SU-DHL-6 (cell line): ENCODE results near the gene CNN2.

ENCODE experiments used
- H2AFZ ChIP-seq: fragments of 200-600 bp; sonication (generic); 2 replicates; pipeline ENCODE4 v1.6.1; 2014; ENCODE audit warnings: low read depth, mild to moderate bottlenecking, moderate library complexity, mixed read lengths, antibody characterized with exemption, low read length; ENCODE audit not compliant: severe bottlenecking
- H3F3A ChIP-seq: fragments of 200-600 bp; shearing (Covaris generic); 2 replicates; pipeline ENCODE4 v1.6.0; 2016; ENCODE audit warnings: antibody characterized with exemption, mild to moderate bottlenecking; ENCODE audit not compliant: insufficient read depth
- H3K27ac ChIP-seq: fragments of 200-600 bp; sonication (generic); 2 replicates; pipeline ENCODE4 v1.5.1; 2016; ENCODE audit warnings: low read depth, mild to moderate bottlenecking, low read length, moderate library complexity, mixed read lengths
- H3K27me3 ChIP-seq: fragments of 200-600 bp; sonication (generic), shearing (Covaris generic); 2 replicates; pipeline ENCODE4 v1.6.0; 2014; ENCODE audit warnings: mild to moderate bottlenecking, low read length
- H3K36me3 ChIP-seq: fragments of 200-600 bp; sonication (generic); 2 replicates; pipeline ENCODE4 v1.6.1; 2014; ENCODE audit warnings: mild to moderate bottlenecking, low read length, mixed read lengths
- H3K4me2 ChIP-seq: fragments of 300-600, 200-600 bp; shearing (Covaris generic), sonication (generic); 2 replicates; pipeline ENCODE4 v1.6.0; 2014; ENCODE audit warnings: low read length, low read depth, mild to moderate bottlenecking; ENCODE audit not compliant: poor library complexity, severe bottlenecking
- H3K4me3 ChIP-seq: fragments of 200-600 bp; sonication (generic); 2 replicates; pipeline ENCODE4 v1.5.1; 2014; ENCODE audit warnings: antibody characterized with exemption, low read length, mild to moderate bottlenecking, mixed read lengths; ENCODE audit not compliant: insufficient read depth, poor library complexity, severe bottlenecking
- H3K79me2 ChIP-seq: fragments of 200-600 bp; sonication (generic); 2 replicates; pipeline ENCODE4 v1.6.1; 2014; ENCODE audit warnings: mild to moderate bottlenecking, low read length, moderate library complexity; ENCODE audit not compliant: insufficient read depth
- H3K9ac ChIP-seq: fragments of 200-600 bp; sonication (generic); 2 replicates; pipeline ENCODE4 v1.7.0; 2014; ENCODE audit warnings: mild to moderate bottlenecking, low read length
- H3K9me2 ChIP-seq: fragments of 200-600 bp; sonication (generic); replicated peaks from 2 replicates; pipeline ENCODE4 v1.6.1; 2014; ENCODE audit warnings: low read length; ENCODE audit not compliant: insufficient read depth
- H3K9me3 ChIP-seq: fragments of 200-600 bp; sonication (generic); 2 replicates; pipeline ENCODE4 v1.6.1; 2014; ENCODE audit warnings: low read length, mixed read lengths; ENCODE audit not compliant: insufficient read depth
- H4K20me1 ChIP-seq: fragments of 200-600 bp; sonication (generic); 2 replicates; pipeline ENCODE4 v1.6.1; 2014; ENCODE audit warnings: low read depth, mild to moderate bottlenecking, antibody characterized with exemption, low read length, moderate library complexity, mixed read lengths
- CTCF ChIP-seq: fragments of 200-600 bp; sonication (generic); IDR thresholded peaks from one replicate; pipeline ENCODE4 v1.5.1; 2017; ENCODE audit warnings: antibody characterized with exemption, mild to moderate bottlenecking, low read length, moderate library complexity; ENCODE audit not compliant: insufficient read depth, poor library complexity, severe bottlenecking
- EZH2phosphoT487 ChIP-seq: fragments of 200-600 bp; sonication (generic), shearing (Covaris generic); conservative IDR thresholded peaks from 2 replicates; pipeline ENCODE4 v1.6.1; 2018; ENCODE audit warnings: mild to moderate bottlenecking, antibody characterized with exemption, low read length, moderate library complexity, mixed read lengths

CNN2 gene

DNA sequence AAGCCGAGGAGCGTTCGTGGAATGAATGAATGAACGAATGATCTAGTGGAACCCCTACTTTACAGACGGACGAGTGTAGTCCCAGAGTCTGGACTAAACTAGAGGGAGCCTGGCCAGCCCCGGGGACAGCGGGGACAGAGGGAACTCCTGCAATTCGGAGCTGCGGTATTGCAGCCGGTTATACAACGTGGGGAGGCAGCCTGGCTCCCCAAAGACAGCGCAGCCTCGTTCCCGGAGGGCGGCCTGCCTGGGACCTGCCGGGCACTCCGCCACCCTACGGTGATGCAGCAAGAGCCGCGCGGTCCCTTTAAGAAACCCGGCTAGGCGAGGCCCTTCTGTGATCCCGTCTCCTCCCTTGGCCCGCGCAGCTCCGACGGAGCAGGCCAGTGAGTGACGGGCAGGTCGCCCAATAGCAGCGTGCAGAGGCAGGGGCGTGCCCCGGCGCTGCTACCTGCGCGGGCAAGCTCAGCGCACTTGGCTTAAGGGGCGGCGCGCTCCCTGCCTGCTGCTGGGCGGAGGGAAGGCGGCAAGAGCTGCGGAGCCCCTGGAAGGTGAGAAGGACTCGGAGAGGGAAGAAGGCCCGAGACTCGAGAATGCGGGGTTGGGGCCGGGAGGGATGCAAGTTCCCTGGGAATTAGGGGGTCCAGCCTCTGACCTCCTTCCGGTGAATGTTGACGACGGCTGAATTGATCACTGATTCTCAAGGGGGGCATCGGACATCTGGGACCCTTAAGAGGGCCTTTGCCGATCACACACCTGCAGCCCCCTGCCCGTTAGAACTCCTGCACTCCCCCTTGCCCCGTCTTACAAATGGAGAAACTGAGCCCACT is 13.5 kb downstream of the CNN2 start, which contains the start of gene ABCA7:
Gene ABCA7, plus strand, starts transcription at position 462 of the 830 bp plus-strand sequence. CDS start 1,255 bp downstream, outside the sequence.
- Histone ChIP-seq H3K4me3 (peak within 1 kb of the TSS; percentile 93), H3K27me3 (no peaks in the 10 kb centered on the region), H4K20me1 (no peaks in the 10 kb centered on the region), H3K27ac (peak within 1 kb of the TSS; percentile 95), H3K9ac (peak within 1 kb of the TSS; percentile 82), H2AFZ (peak within 1 kb of the TSS; percentile 25), H3K9me2 (no peaks in the 10 kb centered on the region), H3K79me2 (peaks cover 13% of the 10 kb centered on the region), H3K4me2 (peak within 1 kb of the TSS; percentile 83), H3F3A (peaks cover 36% of the 10 kb centered on the region), H3K9me3 (no peaks in the 10 kb centered on the region), H3K36me3 (peaks cover 7% of the 10 kb centered on the region)
- no peak for TF ChIP-seq EZH2phosphoT487
- no peak for TF ChIP-seq CTCF

DNA sequence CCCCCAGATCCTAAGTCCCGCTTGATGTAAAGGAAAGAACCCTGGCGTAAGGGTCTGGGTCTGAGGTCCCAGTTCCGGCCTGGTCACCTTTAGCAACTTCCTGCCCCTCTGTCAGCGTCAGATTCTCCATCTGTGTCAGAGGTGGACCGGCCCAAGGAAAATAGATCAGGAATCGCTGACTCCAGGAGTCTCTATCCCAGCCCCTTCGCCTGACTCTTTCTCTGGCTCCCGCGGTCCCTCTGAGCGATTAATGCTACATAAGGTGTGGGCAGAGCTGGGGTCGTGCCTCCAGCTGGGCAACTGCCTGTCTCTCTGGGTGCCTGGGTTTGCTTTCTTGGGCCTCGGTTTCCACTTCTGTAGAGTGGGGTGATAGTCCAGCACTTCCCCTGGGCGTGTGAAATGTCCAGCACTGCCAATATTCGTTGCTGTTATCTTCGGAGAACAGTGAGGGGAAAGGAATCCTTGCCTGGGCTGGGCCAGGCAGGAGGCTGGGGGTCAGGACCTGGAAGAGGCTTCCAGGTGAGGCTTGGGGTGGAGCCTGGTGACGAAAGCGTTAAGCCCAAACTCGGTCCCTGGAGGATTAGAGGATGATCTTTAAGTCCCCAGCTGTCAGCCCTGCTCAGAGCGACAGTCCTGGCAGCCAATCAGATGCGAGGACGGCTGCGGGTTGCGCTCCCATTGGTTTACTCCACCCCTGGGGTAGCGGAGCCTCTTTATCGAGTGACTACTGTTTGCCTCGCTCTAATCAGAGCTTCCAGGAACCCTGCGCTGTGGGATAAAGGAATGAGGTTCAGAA is 14.3 kb downstream of the CNN2 start:
- H3K36me3 ChIP-seq: peaks cover 10% of the 10 kb centered on the region
- H3K79me2 ChIP-seq: peaks cover 13% of the 10 kb centered on the region
- peak overlapping the region; percentile 83 for H3K4me2 ChIP-seq
- H3K27ac ChIP-seq: peak overlapping the region; percentile 80
- TF ChIP-seq CTCF: no peak
- TF ChIP-seq EZH2phosphoT487: no peak
- H3K27me3 ChIP-seq: no peaks in the 10 kb centered on the region
- peaks cover 36% of the 10 kb centered on the region for H3F3A ChIP-seq
- no peaks in the 10 kb centered on the region for H3K9me2 ChIP-seq
- H2AFZ ChIP-seq: peak overlapping the region; percentile 25
- H4K20me1 ChIP-seq: no peaks in the 10 kb centered on the region
- no peaks in the 10 kb centered on the region for H3K9me3 ChIP-seq
- peak overlapping the region; percentile 82 for H3K9ac ChIP-seq
- peak overlapping the region; percentile 93 for H3K4me3 ChIP-seq

DNA sequence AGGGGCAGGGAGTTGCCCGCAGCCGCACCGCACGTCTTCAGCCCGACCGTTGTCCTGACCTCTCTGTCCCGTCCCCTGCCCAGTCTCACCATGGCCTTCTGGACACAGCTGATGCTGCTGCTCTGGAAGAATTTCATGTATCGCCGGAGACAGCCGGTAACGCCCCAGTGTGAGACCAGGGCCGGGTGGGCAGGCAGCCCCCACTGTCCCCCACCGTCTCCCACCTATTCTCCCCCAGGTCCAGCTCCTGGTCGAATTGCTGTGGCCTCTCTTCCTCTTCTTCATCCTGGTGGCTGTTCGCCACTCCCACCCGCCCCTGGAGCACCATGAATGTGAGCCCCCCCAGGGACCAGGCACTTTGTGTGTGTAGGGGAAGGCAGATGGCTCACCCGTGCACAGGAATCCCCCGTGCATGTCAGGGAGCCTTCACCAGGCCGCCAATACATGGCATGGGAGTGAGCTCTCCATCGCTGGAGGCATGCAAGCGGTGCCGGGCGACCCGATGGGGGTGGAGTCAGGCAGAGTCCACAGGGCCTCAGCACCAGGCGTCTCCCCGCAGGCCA is 14.9 kb downstream of the CNN2 start:
- Histone ChIP-seq H4K20me1 (no peaks in the 10 kb centered on the region), H3K27me3 (no peaks in the 10 kb centered on the region), H3K79me2 (peaks cover 13% of the 10 kb centered on the region), H2AFZ (no peak overlapping the region), H3K9me3 (no peaks in the 10 kb centered on the region), H3K36me3 (peaks cover 6% of the 10 kb centered on the region), H3F3A (peaks cover 36% of the 10 kb centered on the region), H3K4me3 (peak overlapping the region; percentile 93), H3K4me2 (peak overlapping the region; percentile 83), H3K27ac (no peak overlapping the region), H3K9me2 (no peaks in the 10 kb centered on the region), H3K9ac (peak overlapping the region; percentile 82)
- TF ChIP-seq EZH2phosphoT487 (no peak), CTCF (no peak)
